Measurements from ENCODE around the gene GDPD5.
A peak's percentile ranks its signal among the peaks of the same experiment; 100 is the strongest.

The GDPD5 gene

GRCh38 chr11:75536786-75537641 is 11.3 kb upstream of the GDPD5 start:
- no peak for DNase-seq (ENCODE audit: low spot score)

- DNase-seq (ENCODE audit: low spot score) = no peak
Measured at GRCh38 chr11:75535071-75535470, 9.3 kb upstream of the GDPD5 start.

GRCh38 chr11:75534259-75535069 is 8.7 kb upstream of the GDPD5 start:
- no peak for DNase-seq (ENCODE audit: low spot score)

DNA sequence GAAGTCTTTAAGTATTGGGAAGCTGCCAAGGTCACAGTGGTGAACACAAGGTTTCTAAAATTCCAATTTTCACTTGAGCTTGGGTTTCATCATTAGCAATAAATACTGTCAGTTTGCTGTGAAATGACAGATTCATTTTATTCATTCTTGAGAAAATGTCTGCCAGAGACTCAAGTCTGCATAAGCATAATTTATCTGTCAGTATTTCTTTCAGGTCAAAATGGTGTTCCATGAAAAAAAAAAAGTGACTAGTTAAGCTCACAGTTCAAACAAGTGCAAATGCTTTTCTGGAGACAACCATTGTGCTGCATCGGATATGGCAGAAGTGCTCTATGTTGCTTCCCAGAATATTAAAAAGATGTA is 8.1 kb upstream of the GDPD5 start:
- DNase-seq (ENCODE audit: low spot score) = no peak

GRCh38 chr11:75532200-75533048 is 6.7 kb upstream of the GDPD5 start:
- DNase-seq (ENCODE audit: low spot score) = peak; percentile 79

DNA sequence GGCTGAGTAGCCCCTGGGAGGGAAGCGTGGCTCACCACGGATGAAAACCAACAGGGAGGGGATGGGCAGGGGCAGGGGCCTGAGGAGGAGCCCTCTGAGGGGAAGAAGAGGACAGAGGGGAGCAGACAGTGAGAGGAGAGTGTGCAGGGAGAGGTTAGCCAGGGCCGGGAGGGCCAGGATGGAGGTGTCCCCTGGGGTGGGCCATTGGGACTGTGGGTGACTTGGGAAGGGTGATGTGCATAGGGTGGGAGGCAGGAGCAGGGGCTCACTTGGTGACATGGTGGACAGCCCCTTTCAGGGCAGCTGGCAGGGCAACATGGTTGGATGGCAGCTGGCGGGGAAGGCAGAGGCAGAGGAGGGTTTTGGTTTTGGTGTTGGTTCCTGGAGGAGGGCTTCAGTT is 5.6 kb upstream of the GDPD5 start:
- no peak for DNase-seq (ENCODE audit: low spot score)

GRCh38 chr11:75530577-75530976 is 4.8 kb upstream of the GDPD5 start:
- DNase-seq (ENCODE audit: low spot score) = no peak

- DNase-seq (ENCODE audit: low spot score) = no peak
Measured at GRCh38 chr11:75527938-75528735, 2.4 kb upstream of the GDPD5 start.

GRCh38 chr11:75527130-75527529 is 1.4 kb upstream of the GDPD5 start:
- DNase-seq (ENCODE audit: low spot score) = no peak

GRCh38 chr11:75526192-75526541 is 426 bp upstream of the GDPD5 start:
- no peak for DNase-seq (ENCODE audit: low spot score)

GRCh38 chr11:75524665-75525432 is 892 bp downstream of the GDPD5 start:
- DNase-seq (ENCODE audit: low spot score) = peak; percentile 45

DNA sequence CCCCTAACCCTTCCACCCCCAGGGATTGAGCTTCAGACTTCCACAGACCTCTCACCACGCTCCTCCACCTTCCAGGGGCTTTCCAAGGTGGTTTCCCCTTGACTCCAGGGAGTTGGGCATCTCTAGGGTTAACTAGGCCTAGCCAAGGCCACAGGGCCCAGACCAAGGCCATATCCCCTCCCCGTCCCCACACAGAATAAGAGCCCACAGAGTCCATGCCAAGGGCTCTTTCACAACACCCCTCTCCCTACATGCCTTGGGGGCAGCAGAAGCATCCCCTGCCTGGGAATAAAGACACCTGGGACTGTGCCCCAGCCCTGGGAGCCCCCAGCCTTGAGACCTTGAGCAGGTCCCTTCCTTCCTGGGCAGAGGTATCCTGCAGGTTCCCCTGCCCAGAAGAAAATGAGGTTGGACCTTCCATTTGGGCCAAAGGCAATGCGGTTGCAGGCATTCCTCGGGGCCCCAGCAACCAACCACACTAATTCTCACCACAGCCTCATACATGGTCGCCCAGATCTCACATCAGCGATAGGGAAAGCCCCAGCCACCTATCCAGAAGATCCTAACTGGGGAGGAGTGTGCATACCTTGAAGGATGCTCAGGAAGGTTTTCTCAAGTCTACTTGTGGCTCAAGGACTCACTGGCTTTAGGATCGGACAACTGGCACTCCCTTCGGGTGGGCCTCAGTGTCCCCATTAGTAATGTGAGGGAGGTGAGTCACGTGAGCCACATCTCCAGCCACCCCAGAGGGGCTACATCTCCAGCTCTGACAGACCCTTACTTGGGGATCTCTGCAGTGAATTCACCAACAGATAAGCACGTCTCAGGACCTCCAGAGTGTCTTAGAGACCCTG is 1.7 kb downstream of the GDPD5 start:
- DNase-seq (ENCODE audit: low spot score) = no peak

DNA sequence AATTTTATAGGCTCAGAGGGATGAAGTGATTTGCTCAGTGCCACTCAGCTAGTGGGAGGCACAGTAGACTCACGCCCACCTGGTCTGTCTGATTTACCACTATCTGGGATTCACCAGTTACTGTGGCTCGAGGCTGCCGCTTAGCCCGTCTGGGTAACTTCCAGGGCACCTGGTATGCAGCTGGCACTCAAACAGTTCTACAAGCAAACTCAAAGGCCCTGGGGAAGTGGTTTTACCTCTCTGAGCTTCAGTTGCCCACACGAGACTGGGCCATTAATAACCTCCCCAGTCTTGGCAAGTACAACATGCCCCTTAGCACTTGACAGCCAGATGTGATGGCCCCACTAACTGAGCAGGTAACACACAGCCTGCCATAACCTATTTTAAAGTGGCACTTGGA is 2.6 kb downstream of the GDPD5 start:
- no peak for DNase-seq (ENCODE audit: low spot score)

- DNase-seq (ENCODE audit: low spot score) = no peak
Measured at GRCh38 chr11:75522286-75523044, 3.3 kb downstream of the GDPD5 start.

DNA sequence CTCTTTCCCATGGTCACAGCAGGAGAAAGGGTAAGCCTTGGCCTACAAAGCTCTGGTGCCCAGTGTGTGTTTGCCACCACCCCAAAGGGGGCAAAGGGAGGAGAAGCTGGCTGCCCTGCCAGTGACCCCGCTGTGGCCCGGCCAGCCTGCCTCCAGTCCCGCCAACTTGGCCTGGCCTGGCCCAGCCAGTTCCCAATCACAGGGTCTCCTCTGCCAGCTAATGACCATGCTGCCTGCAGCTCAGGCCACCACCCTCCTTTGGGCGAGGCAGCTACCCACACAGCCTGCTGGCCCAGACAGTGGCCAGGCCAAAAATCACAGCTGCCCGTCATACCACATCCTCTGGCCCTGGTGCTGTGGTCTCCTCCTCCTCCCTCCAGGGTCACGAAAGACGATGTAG is 5.1 kb downstream of the GDPD5 start:
- DNase-seq (ENCODE audit: low spot score) = peak; percentile 40

- DNase-seq (ENCODE audit: low spot score) = no peak
Measured at GRCh38 chr11:75518771-75519653, 6.7 kb downstream of the GDPD5 start.

DNA sequence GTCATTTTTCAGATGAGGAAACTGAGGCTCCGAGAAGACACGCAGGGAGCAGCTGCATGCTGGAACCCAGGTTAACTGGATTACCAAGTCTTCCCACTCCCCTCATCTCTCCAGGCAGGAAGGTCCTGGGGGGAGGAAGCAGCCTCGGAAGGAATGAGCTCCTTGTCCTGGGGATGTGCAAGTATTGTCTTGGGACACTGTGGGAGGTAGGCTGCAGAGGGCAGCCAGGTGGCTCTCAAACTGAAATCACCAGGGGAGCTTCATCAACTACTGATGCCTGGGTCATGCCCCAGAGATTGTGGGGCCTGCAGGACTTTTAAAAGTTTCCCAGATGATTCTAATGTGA is 7.6 kb downstream of the GDPD5 start:
- DNase-seq (ENCODE audit: low spot score) = no peak

GRCh38 chr11:75516886-75517285 is 8.9 kb downstream of the GDPD5 start:
- no peak for DNase-seq (ENCODE audit: low spot score)

All from GM03348 (cell line).